HG03442 (cell line): ENCODE results near the gene PAX9.

Experiments
- ATAC-seq: cut with Tn5 transposase; IDR thresholded peaks from one replicate; pipeline ENCODE4 v1.9.1; 2021; ENCODE audit warnings: mild to moderate bottlenecking, moderate library complexity; ENCODE audit not compliant: unreplicated experiment

PAX9 gene

GRCh38 chr14:36724162-36724561 is 62.5 kb downstream of the PAX9 start:
- no peak for ATAC-seq

GRCh38 chr14:36726128-36726527 is 64.5 kb downstream of the PAX9 start:
- ATAC-seq, result no peak
